Urinary bladder (tissue), 4 donors: ENCODE data around the gene PIK3R1. TPM values are rescaled to one million over a fixed set of nuclear protein-coding genes. Genes with fewer than 3 reads are reported as not detected.
"Not testable (repeated sequence)": the region's sequence is repeated elsewhere in the genome, so short reads cannot be mapped to it uniquely, and the experiment has no call there.

Experiments used
- DNase-seq: peaks from one replicate; pipeline ENCODE4 v3.0.0-alpha.2; 2015; ENCODE audit errors: extremely low spot score
- H3K27ac ChIP-seq: one replicate; pipeline ENCODE4 v1.5.1; 2013; ENCODE audit warnings: low read depth, mild to moderate bottlenecking, moderate library complexity
- H3K36me3 ChIP-seq: one replicate; pipeline ENCODE4 v1.6.1; 2013; ENCODE audit warnings: mild to moderate bottlenecking, moderate library complexity; ENCODE audit not compliant: insufficient read depth
- H3K4me1 ChIP-seq: one replicate; pipeline ENCODE4 v1.6.1; 2013; ENCODE audit warnings: mild to moderate bottlenecking, moderate library complexity; ENCODE audit not compliant: insufficient read depth
- H3K4me3 ChIP-seq: one replicate; pipeline ENCODE4 v1.5.1; 2013; ENCODE audit warnings: low read depth, low read length
- WGBS: extraction: QIAGEN DNeasy Blood & Tissue Kit; methylation state at CpG from one replicate; pipeline ENCODE4 v1.1.7; 2013; 5-methylcytosine and 5-hydroxymethylcytosine counted together
- polyA plus RNA-seq: library from polyadenylated mRNA; stranded (reverse); fragments of 200-250 nt; gene quantifications from one replicate; pipeline ENCODE4 v1.2.3, GENCODE V29; 2013
- total RNA-seq: library from RNA; depleted of rRNA; stranded (reverse); fragments of >200 nt; gene quantifications from one replicate; pipeline ENCODE4 v1.2.3, GENCODE V29; 2014
- donor health status: healthy with polysubstance abuse.
- donor health status: healthy.

The PIK3R1 gene
- total and polyA plus RNA-seq, 2 donors = 66.4 to 128 TPM

GRCh38 chr5:68225188-68225910 is 9.8 kb downstream of the PIK3R1 start:
- H3K36me3 ChIP-seq = peaks cover 5% of the 10 kb centered on the region
- peaks cover 6% of the 10 kb centered on the region for H3K4me1 ChIP-seq
- 76% methylated on average over 12 of the region's 12 CpGs for WGBS
- H3K27ac ChIP-seq = no peak overlapping the region
- H3K4me3 ChIP-seq = no peak overlapping the region
- DNase-seq = no peak

GRCh38 chr5:68225911-68226545 is 10.5 kb downstream of the PIK3R1 start:
- H3K4me1 ChIP-seq = peaks cover 4% of the 10 kb centered on the region
- H3K27ac ChIP-seq = no peak overlapping the region
- DNase-seq = no peak
- peaks cover 5% of the 10 kb centered on the region for H3K36me3 ChIP-seq
- H3K4me3 ChIP-seq = no peak overlapping the region
- WGBS = 81% methylated on average over 15 of the region's 15 CpGs

- H3K4me3 ChIP-seq = no peak overlapping the region
- DNase-seq = no peak
- 91% methylated on average over 8 of the region's 8 CpGs for WGBS
- peaks cover 5% of the 10 kb centered on the region for H3K36me3 ChIP-seq
- peaks cover 4% of the 10 kb centered on the region for H3K4me1 ChIP-seq
- no peak overlapping the region for H3K27ac ChIP-seq
Measured at GRCh38 chr5:68226546-68227073, 11.1 kb downstream of the PIK3R1 start.

DNA sequence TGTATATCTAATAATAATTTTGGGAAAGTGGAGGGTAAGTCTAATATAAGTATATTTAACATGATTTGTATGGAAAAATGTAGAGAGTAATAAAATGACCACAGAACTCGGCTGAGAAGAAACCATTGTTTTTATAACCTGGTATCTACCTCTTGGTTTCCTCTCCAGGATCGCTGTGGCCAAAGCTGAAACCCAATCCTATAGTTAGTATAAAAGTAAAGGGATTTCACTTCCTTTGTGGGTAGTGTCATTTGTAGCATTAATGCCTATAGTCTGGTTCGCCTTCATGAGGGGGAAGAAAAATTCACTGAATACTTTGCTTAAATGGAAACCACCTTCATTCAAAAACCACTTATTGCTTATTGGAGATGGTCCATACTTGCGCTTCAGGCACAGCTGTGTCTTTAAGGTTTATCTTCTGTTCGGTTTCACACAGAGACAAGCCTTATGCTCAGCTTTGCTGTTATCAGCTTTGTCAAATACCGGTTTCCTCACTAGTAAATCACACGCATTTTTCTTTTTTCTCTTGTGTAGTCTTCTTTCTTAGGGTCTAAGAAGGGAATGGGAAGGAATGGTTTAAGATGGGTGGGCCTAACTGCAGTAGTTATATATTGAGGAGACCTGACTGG is 12.1 kb downstream of the PIK3R1 start:
- Histone ChIP-seq H3K4me3 (no peak overlapping the region), H3K36me3 (peaks cover 5% of the 10 kb centered on the region), H3K27ac (no peak overlapping the region), H3K4me1 (peaks cover 4% of the 10 kb centered on the region)
- DNase-seq = no peak
- 65% methylated on average over 7 of the region's 7 CpGs for WGBS

DNA sequence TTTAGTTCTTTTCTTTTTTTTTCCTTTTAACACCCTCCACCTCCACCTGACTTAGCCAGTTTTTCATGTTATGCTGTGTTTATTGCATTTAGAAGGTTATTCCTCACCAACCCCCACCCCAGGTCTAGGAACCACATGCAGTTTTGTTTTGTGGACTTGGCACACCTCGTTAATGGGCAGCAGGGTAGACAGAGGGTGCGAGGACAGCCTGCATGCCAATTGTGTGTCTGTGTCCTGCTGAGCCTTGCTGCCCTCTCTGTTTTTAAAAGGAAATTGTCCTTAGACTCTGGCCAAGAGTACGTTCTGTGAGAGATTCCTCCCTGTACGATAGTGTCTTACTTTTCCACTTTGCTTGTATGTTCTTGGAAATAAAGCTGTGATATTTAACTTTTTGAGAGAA is 13.9 kb downstream of the PIK3R1 start:
- 67% methylated on average over 4 of the region's 4 CpGs for whole genome bisulfite sequencing
- Histone ChIP-seq H3K36me3 (peaks cover 5% of the 10 kb centered on the region), H3K4me1 (peaks cover 1% of the 10 kb centered on the region), H3K27ac (no peak overlapping the region), H3K4me3 (no peak overlapping the region)
- DNase-seq = no peak

DNA sequence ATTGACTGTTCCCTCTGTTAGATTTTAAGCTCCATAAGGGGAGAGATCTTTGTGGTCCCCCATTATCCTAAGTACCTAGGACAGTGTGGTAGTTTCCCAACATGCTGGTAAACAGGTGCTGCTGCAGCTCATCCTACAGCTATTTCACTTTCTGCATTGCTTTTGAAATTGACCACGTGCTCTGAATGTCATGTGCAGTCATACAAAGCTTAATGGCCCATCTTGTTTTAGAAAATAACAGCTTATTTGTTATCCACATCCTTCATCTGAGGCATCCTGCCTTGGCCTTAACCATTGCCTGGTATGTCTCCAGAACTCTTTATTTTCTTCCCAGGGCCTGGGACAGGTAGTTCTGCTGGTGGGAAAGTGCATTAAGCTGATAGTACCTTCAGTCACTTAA is 14.7 kb downstream of the PIK3R1 start:
- Histone ChIP-seq H3K4me1 (peaks cover 1% of the 10 kb centered on the region), H3K27ac (no peak overlapping the region), H3K36me3 (peaks cover 5% of the 10 kb centered on the region), H3K4me3 (no peak overlapping the region)
- WGBS = 76% methylated on average over 1 of the region's 1 CpG
- no peak for DNase-seq

- Histone ChIP-seq H3K36me3 (peaks cover 5% of the 10 kb centered on the region), H3K4me1 (peaks cover 1% of the 10 kb centered on the region), H3K4me3 (no peak overlapping the region), H3K27ac (no peak overlapping the region)
- DNase-seq = no peak
- WGBS = 81% methylated on average over 5 of the region's 5 CpGs
Measured at GRCh38 chr5:68231414-68232076, 16.0 kb downstream of the PIK3R1 start.

GRCh38 chr5:68232277-68232676 is 16.7 kb downstream of the PIK3R1 start:
- DNase-seq = no peak
- no peak overlapping the region for H3K4me3 ChIP-seq
- no peak overlapping the region for H3K27ac ChIP-seq
- peaks cover 3% of the 10 kb centered on the region for H3K36me3 ChIP-seq
- WGBS = 60% methylated on average over 4 of the region's 4 CpGs
- H3K4me1 ChIP-seq = peaks cover 1% of the 10 kb centered on the region

- DNase-seq = no peak
- Histone ChIP-seq H3K36me3 (no peaks in the 10 kb centered on the region), H3K4me3 (no peak overlapping the region), H3K27ac (no peak overlapping the region), H3K4me1 (peaks cover 1% of the 10 kb centered on the region)
- WGBS = 39% methylated on average over 1 of the region's 1 CpG
Measured at GRCh38 chr5:68233075-68233474, 17.5 kb downstream of the PIK3R1 start.

DNA sequence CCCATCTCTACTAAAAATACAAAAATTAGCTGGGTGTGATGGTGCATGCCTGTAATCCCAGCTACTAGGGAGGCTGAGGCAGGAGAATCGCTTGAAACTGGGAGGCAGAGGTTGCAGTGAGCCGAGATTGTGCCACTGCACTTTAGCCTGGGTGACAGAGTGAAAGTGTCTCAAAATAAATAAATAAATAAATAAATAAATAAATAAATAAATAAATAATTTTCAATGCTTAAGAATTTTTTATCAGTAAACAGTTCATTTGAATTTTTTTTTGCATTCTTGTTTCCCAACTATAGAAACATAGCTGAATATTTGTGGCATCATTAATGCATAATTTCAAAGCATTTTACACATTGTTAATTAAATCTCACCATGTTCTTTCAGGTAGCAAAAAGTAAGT is 19.7 kb downstream of the PIK3R1 start:
- H3K4me3 ChIP-seq, H3K27ac ChIP-seq, H3K36me3 ChIP-seq, DNase-seq, H3K4me1 ChIP-seq: not testable (repeated sequence)
- 98% methylated on average over 2 of the region's 2 CpGs for WGBS

- WGBS = 60% methylated on average over 2 of the region's 2 CpGs
- Histone ChIP-seq H3K36me3 (no peaks in the 10 kb centered on the region), H3K4me1 (no peaks in the 10 kb centered on the region), H3K27ac (no peak overlapping the region), H3K4me3 (no peak overlapping the region)
- DNase-seq = no peak
Measured at GRCh38 chr5:68237715-68238114, 22.2 kb downstream of the PIK3R1 start.

DNA sequence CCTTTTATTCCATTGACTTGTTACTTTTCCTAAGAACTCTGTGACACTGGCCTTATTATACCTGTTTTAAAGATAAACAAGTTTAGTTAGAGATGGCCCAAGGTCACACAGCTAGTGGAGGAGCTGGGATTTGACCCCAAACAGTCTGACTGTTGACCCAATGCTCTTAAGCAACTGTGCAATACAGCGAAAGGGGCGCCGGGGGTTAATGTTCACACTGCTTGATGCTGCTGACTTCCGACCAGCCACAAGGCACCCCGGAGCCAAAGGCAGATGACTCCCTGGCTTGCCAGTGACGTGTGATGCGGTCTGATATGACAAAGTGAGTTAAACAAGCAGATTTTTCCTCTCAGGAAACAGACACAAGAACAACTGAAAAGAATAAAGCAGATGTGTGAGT is 23.9 kb downstream of the PIK3R1 start:
- H3K4me3 ChIP-seq = no peak overlapping the region
- 11% methylated on average over 7 of the region's 7 CpGs for WGBS
- no peak for DNase-seq

GRCh38 chr5:68240202-68240601 is 24.6 kb downstream of the PIK3R1 start:
- no peak for DNase-seq
- Histone ChIP-seq H3K36me3 (no peaks in the 10 kb centered on the region), H3K4me1 (no peaks in the 10 kb centered on the region), H3K27ac (no peak overlapping the region), H3K4me3 (no peak overlapping the region)

More for the DNA sequence above, 23.9 kb downstream of the PIK3R1 start:
- H3K4me1 ChIP-seq = no peaks in the 10 kb centered on the region
- H3K36me3 ChIP-seq = no peaks in the 10 kb centered on the region
- H3K27ac ChIP-seq = no peak overlapping the region
